Fibroblast of lung (primary cell): ENCODE measurements around the gene CC2D1A. TPM values are rescaled to one million over a fixed set of nuclear protein-coding genes. Genes with fewer than 3 reads are reported as not detected.

ENCODE experiments used
- DNase-seq, 2 donors: peaks; one replicate each; pipeline versions ENCODE4 v3.0.0 to v3.0.0-alpha.2; 2010; ENCODE audit warnings: low read depth in 2 of 2
- H2AFZ ChIP-seq: 2 replicates; pipeline ENCODE4 v1.5.1; 2012; ENCODE audit warnings: low read length, control low read depth, inconsistent platforms
- H3K27ac ChIP-seq: 2 replicates; pipeline ENCODE4 v1.5.1; 2011; ENCODE audit warnings: low read length, control low read depth; ENCODE audit not compliant: insufficient read depth
- H3K27me3 ChIP-seq: 2 replicates; pipeline ENCODE4 v1.5.1; 2011; ENCODE audit warnings: mild to moderate bottlenecking, low read length; ENCODE audit not compliant: control insufficient read depth, insufficient read depth
- H3K36me3 ChIP-seq: 2 replicates; pipeline ENCODE4 v1.5.1; 2011; ENCODE audit warnings: low read length; ENCODE audit not compliant: control insufficient read depth, insufficient read depth
- H3K4me1 ChIP-seq: 2 replicates; pipeline ENCODE4 v1.5.1; 2011; ENCODE audit warnings: low read length; ENCODE audit not compliant: control insufficient read depth, insufficient read depth; ENCODE audit errors: extremely low read depth
- H3K4me2 ChIP-seq: 2 replicates; pipeline ENCODE4 v1.5.1; 2011; ENCODE audit warnings: low read length, control low read depth; ENCODE audit not compliant: insufficient read depth; ENCODE audit errors: extremely low read depth
- H3K4me3 ChIP-seq, 4 experiments: fragments of 200-600 bp in 1 of 4; sonication (generic) in 1 of 4; replicated peaks in 1 of 4; 2 replicates each; pipeline ENCODE4 v1.5.1; 2011 to 2016; ENCODE audit warnings: low read length in 4 of 4, low read depth in 3 of 4, mild to moderate bottlenecking in 3 of 4, control low read depth in 2 of 4, inconsistent platforms in 1 of 4, mixed read lengths in 1 of 4; ENCODE audit not compliant: insufficient read depth in 1 of 4; ENCODE audit errors: control extremely low read depth in 1 of 4
- H3K79me2 ChIP-seq: 2 replicates; pipeline ENCODE4 v1.5.1; 2012; ENCODE audit warnings: mild to moderate bottlenecking, low read length, inconsistent platforms; ENCODE audit not compliant: control insufficient read depth, insufficient read depth
- H3K9ac ChIP-seq: 2 replicates; pipeline ENCODE4 v1.5.1; 2011; ENCODE audit warnings: mild to moderate bottlenecking, low read length, control low read depth; ENCODE audit not compliant: insufficient read depth
- H3K9me3 ChIP-seq: 2 replicates; pipeline ENCODE4 v1.5.1; 2012; ENCODE audit warnings: low read depth, low read length; ENCODE audit not compliant: control insufficient read depth, insufficient read depth
- H4K20me1 ChIP-seq: 2 replicates; pipeline ENCODE4 v1.5.1; 2011; ENCODE audit warnings: low read length; ENCODE audit not compliant: control insufficient read depth, insufficient read depth; ENCODE audit errors: extremely low read depth
- EZH2 ChIP-seq: IDR thresholded peaks from 2 replicates; pipeline ENCODE4 v1.5.1; 2012; ENCODE audit warnings: low read length, control low read depth, mild to moderate bottlenecking; ENCODE audit errors: missing control alignments
- polyA plus RNA-seq, 2 donors: library from polyadenylated mRNA; depleted of rRNA in 1 of 2; stranded (reverse) in 1 of 2; unstranded in 1 of 2; fragments of >200 nt; gene quantifications; 2 replicates each; pipeline ENCODE4 v1.2.1, GENCODE V29; 2011 to 2012; ENCODE audit warnings: missing spikeins in 1 of 2
- total RNA-seq: library from RNA; depleted of rRNA; stranded (reverse); fragments of >200 nt; gene quantifications from 2 replicates; pipeline ENCODE4 v1.2.1, GENCODE V29; 2014
- TF ChIP-seq, protein P1 (sequence below), 2 donors: IDR thresholded peaks in 1 of 2; conservative IDR thresholded peaks in 1 of 2; 1 replicate in 1 of 2; 2 replicates in 1 of 2; pipeline ENCODE4 v1.5.1; 2011 to 2012; ENCODE audit warnings: low read length in 2 of 2, control low read depth in 1 of 2, inconsistent platforms in 1 of 2, low read depth in 1 of 2, mild to moderate bottlenecking in 1 of 2

Gene CC2D1A
- total and polyA plus RNA-seq, 2 donors (not counting 1 experiment from before 2014, with no cell fraction given) = 7.0 to 10.6 TPM

DNA sequence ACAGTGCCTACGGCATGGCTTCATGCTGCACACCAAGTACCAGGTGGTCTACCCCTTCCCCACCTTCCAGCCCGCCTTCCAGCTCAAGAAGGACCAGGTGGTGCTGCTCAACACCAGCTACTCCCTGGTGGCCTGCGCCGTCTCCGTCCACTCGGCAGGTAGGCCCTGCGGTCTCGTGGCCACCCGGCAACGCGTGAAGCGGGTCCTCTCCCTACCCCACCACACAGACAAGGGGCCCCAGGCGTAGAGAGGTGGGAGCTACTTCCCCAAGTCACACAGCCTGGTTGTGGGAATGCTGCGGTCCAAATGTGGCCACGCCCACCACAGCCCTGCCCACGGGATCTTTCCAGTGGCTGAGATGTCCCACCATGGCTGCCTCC lies 50.4 kb downstream of the CC2D1A start:
- Histone ChIP-seq H3K4me1 (peaks cover 6% of the 10 kb centered on the region), H3K27ac (no peak overlapping the region), H4K20me1 (no peaks in the 10 kb centered on the region), H3K36me3 (peaks cover 33% of the 10 kb centered on the region), H2AFZ (no peak overlapping the region), H3K79me2 (peaks cover 18% of the 10 kb centered on the region), H3K4me2 (no peak overlapping the region), H3K4me3 (no peak overlapping the region), H3K9me3 (no peaks in the 10 kb centered on the region), H3K9ac (no peak overlapping the region), H3K27me3 (no peaks in the 10 kb centered on the region)
- DNase-seq = no peak
- TF ChIP-seq, protein P1, sequence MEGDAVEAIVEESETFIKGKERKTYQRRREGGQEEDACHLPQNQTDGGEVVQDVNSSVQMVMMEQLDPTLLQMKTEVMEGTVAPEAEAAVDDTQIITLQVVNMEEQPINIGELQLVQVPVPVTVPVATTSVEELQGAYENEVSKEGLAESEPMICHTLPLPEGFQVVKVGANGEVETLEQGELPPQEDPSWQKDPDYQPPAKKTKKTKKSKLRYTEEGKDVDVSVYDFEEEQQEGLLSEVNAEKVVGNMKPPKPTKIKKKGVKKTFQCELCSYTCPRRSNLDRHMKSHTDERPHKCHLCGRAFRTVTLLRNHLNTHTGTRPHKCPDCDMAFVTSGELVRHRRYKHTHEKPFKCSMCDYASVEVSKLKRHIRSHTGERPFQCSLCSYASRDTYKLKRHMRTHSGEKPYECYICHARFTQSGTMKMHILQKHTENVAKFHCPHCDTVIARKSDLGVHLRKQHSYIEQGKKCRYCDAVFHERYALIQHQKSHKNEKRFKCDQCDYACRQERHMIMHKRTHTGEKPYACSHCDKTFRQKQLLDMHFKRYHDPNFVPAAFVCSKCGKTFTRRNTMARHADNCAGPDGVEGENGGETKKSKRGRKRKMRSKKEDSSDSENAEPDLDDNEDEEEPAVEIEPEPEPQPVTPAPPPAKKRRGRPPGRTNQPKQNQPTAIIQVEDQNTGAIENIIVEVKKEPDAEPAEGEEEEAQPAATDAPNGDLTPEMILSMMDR (conservative IDR thresholded peaks at IDR 0.05 in 1 of 2, IDR thresholded peaks at IDR 0.05 in 1 of 2; ENCODE audit: low read depth in 1 of 2, low read length in 2 of 2) = no peak
- TF ChIP-seq EZH2 = no peak

GRCh38 chr19:13957051-13957450 lies 51.0 kb downstream of the CC2D1A start:
- H3K36me3 ChIP-seq = peaks cover 33% of the 10 kb centered on the region

GRCh38 chr19:13958043-13958442 lies 52.0 kb downstream of the CC2D1A start:
- H3K4me3 ChIP-seq = no peak overlapping the region
- peaks cover 5% of the 10 kb centered on the region for H3K4me1 ChIP-seq
- no peak overlapping the region for H2AFZ ChIP-seq
- DNase-seq = no peak
- H3K9me3 ChIP-seq = no peaks in the 10 kb centered on the region
- H3K79me2 ChIP-seq = peaks cover 15% of the 10 kb centered on the region
- H3K36me3 ChIP-seq = peaks cover 35% of the 10 kb centered on the region
- no peaks in the 10 kb centered on the region for H4K20me1 ChIP-seq
- no peaks in the 10 kb centered on the region for H3K27me3 ChIP-seq
- TF ChIP-seq, protein P1 (conservative IDR thresholded peaks at IDR 0.05 in 1 of 2, IDR thresholded peaks at IDR 0.05 in 1 of 2; ENCODE audit: low read depth in 1 of 2, low read length in 2 of 2) = no peak
- TF ChIP-seq EZH2 = no peak
- H3K4me2 ChIP-seq = no peak overlapping the region
- no peak overlapping the region for H3K9ac ChIP-seq
- H3K27ac ChIP-seq = no peak overlapping the region

More at GRCh38 chr19:13957051-13957450, 51.0 kb downstream of the CC2D1A start:
- no peak for TF ChIP-seq EZH2
- TF ChIP-seq, protein P1 (conservative IDR thresholded peaks at IDR 0.05 in 1 of 2, IDR thresholded peaks at IDR 0.05 in 1 of 2; ENCODE audit: low read depth in 1 of 2, low read length in 2 of 2) = no peak
- Histone ChIP-seq H4K20me1 (no peaks in the 10 kb centered on the region), H2AFZ (no peak overlapping the region), H3K4me1 (peaks cover 6% of the 10 kb centered on the region), H3K4me2 (no peak overlapping the region), H3K4me3 (no peak overlapping the region), H3K9me3 (no peaks in the 10 kb centered on the region), H3K79me2 (peaks cover 18% of the 10 kb centered on the region), H3K27ac (no peak overlapping the region), H3K9ac (no peak overlapping the region), H3K27me3 (no peaks in the 10 kb centered on the region)
- no peak for DNase-seq
